Astrocyte (in vitro differentiated cells and primary cell): ENCODE measurements around the gene PLEKHG2.

Experiments used
- CTCF ChIP-seq: IDR thresholded peaks from 2 replicates; pipeline ENCODE4 v1.5.1; 2011; ENCODE audit warnings: low read depth, mild to moderate bottlenecking, inconsistent platforms, low read length, moderate library complexity; ENCODE audit not compliant: insufficient read depth
- EZH2 ChIP-seq: IDR thresholded peaks from 2 replicates; pipeline ENCODE4 v1.6.1; 2012; ENCODE audit warnings: mild to moderate bottlenecking, low read length, inconsistent platforms; ENCODE audit not compliant: insufficient read depth

- no peak for TF ChIP-seq CTCF
- no peak for TF ChIP-seq EZH2
Measured at GRCh38 chr19:39380521-39381502, 31.7 kb upstream of the PLEKHG2 start.
